Measurements from ENCODE around the gene HPN. TPM values are rescaled to one million over a fixed set of nuclear protein-coding genes. Genes with fewer than 3 reads are reported as not detected.
"Not testable (repeated sequence)": the region's sequence is repeated elsewhere in the genome, so short reads cannot be mapped to it uniquely, and the experiment has no call there.

The HPN gene
- total and polyA plus RNA-seq, 2 experiments from 2014 or later, result 14.0 to 17.4 TPM

GRCh38 chr19:34995551-34995950 lies 46.0 kb upstream of the HPN start:
- no peak for ATAC-seq

GRCh38 chr19:34997071-34997617 lies 44.4 kb upstream of the HPN start:
- peak overlapping the region; percentile 25; the same call in 2 of the 3 replicates for H3K4me3 Mint-ChIP-seq
- peaks cover 19% of the 10 kb centered on the region for H3F3A ChIP-seq (replicated peaks; ENCODE audit: low read depth)
- peaks cover 11% of the 10 kb centered on the region for H3K9me3 Mint-ChIP-seq
- H3K79me2 ChIP-seq (replicated peaks; ENCODE audit: insufficient read depth), result peaks cover 17% of the 10 kb centered on the region
- peaks cover 38% of the 10 kb centered on the region for H3K4me1 ChIP-seq (ENCODE audit: insufficient read depth)
- no peak for ATAC-seq
- H3K27ac Mint-ChIP-seq, result peak overlapping the region; percentile 88
- no peak overlapping the region for H3K4me3 ChIP-seq
- 0 out of 2 replicates have a peak, but pooled peaks cover 1% of the 10 kb centered on the region for H3K36me3 ChIP-seq (ENCODE audit: insufficient read depth)
- H4K20me1 ChIP-seq (replicated peaks; ENCODE audit: insufficient read depth), result peaks cover 6% of the 10 kb centered on the region
- no peaks in the 10 kb centered on the region for H3K9me2 ChIP-seq (ENCODE audit: insufficient read depth)
- peaks cover 29% of the 10 kb centered on the region for H3K27me3 Mint-ChIP-seq (ENCODE audit: insufficient read depth, low read depth, poor library complexity)
- no peak for TF ChIP-seq ETS1 (IDR thresholded peaks at IDR 0.05)
- no peak for TF ChIP-seq CREB1 (CRISPR knock-in tag; IDR thresholded peaks at IDR 0.05; ENCODE audit: low read depth)
- no peak for TF ChIP-seq STAT1 (IDR thresholded peaks at IDR 0.05; ENCODE audit: unreplicated experiment)
- TF ChIP-seq CTCF (conservative IDR thresholded peaks at IDR 0.05; ENCODE audit: low read depth in 2 of 2), result no peak
- no peak for TF ChIP-seq POLR2AphosphoS5 (IDR thresholded peaks at IDR 0.05; ENCODE audit: low read depth)
- no peak for TF ChIP-seq ZNF331 (CRISPR knock-in tag; IDR thresholded peaks at IDR 0.05; ENCODE audit: low read depth)
- no peak for TF ChIP-seq EZH2phosphoT487 (IDR thresholded peaks at IDR 0.05; ENCODE audit: unreplicated experiment)
- no peak for TF ChIP-seq EZH2 (IDR thresholded peaks at IDR 0.05; ENCODE audit: low read depth, unreplicated experiment)
- 0 out of 2 replicates have a peak overlapping the region, but pooled peaks have one; percentile 0 for H2AFZ ChIP-seq
- H3K27ac ChIP-seq (ENCODE audit: low read depth), result peak overlapping the region; percentile 100
- H3K27me3 ChIP-seq (ENCODE audit: insufficient read depth), result no peaks in the 10 kb centered on the region
- H3K36me3 Mint-ChIP-seq (ENCODE audit: low read depth), result peaks cover 13% of the 10 kb centered on the region
- peaks cover 31% of the 10 kb centered on the region for H3K4me1 Mint-ChIP-seq
- DNase-seq (ENCODE audit: low spot score), result no peak
- H3K4me2 ChIP-seq, result peak overlapping the region; percentile 25

More at GRCh38 chr19:34995551-34995950, 46.0 kb upstream of the HPN start:
- Mint-ChIP-seq H3K36me3 (ENCODE audit: low read depth) (no peaks in the 10 kb centered on the region; the same call in 2 of the 3 replicates), H3K4me3 (no peak overlapping the region), H3K9me3 (peaks cover 14% of the 10 kb centered on the region), H3K4me1 (peaks cover 26% of the 10 kb centered on the region), H3K27me3 (ENCODE audit: insufficient read depth, low read depth, poor library complexity) (peaks cover 23% of the 10 kb centered on the region), H3K27ac (no peak overlapping the region)
- H4K20me1 ChIP-seq (replicated peaks; ENCODE audit: insufficient read depth), result no peaks in the 10 kb centered on the region
- H3K9me2 ChIP-seq (ENCODE audit: insufficient read depth), result no peaks in the 10 kb centered on the region
- H3K4me2 ChIP-seq, result no peak overlapping the region
- H3K4me1 ChIP-seq (ENCODE audit: insufficient read depth), result peaks cover 28% of the 10 kb centered on the region
- H2AFZ ChIP-seq, result no peak overlapping the region; the same call in 1 of the 2 replicates
- H3K27me3 ChIP-seq (ENCODE audit: insufficient read depth), result no peaks in the 10 kb centered on the region
- no peaks in the 10 kb centered on the region for H3K36me3 ChIP-seq (ENCODE audit: insufficient read depth)
- DNase-seq (ENCODE audit: low spot score), result no peak
- no peak overlapping the region for H3K4me3 ChIP-seq
- H3K27ac ChIP-seq (ENCODE audit: low read depth), result no peak overlapping the region
- peaks cover 15% of the 10 kb centered on the region for H3F3A ChIP-seq (replicated peaks; ENCODE audit: low read depth)
- H3K79me2 ChIP-seq (replicated peaks; ENCODE audit: insufficient read depth), result peaks cover under 1% of the 10 kb centered on the region; the same call in 1 of the 2 replicates
- TF ChIP-seq JUNB (IDR thresholded peaks at IDR 0.05; ENCODE audit: unreplicated experiment) (no peak), EZH2 (IDR thresholded peaks at IDR 0.05; ENCODE audit: low read depth, unreplicated experiment) (no peak)

- Histone ChIP-seq H3K27ac (ENCODE audit: low read depth) (peak overlapping the region; percentile 100), H3K4me1 (ENCODE audit: insufficient read depth) (peaks cover 48% of the 10 kb centered on the region), H3F3A (replicated peaks; ENCODE audit: low read depth) (peaks cover 19% of the 10 kb centered on the region), H3K4me3 (0 out of 2 replicates have a peak overlapping the region, but pooled peaks have one; percentile 90), H4K20me1 (replicated peaks; ENCODE audit: insufficient read depth) (peaks cover 15% of the 10 kb centered on the region), H3K79me2 (replicated peaks; ENCODE audit: insufficient read depth) (peaks cover 28% of the 10 kb centered on the region), H3K4me2 (peak overlapping the region; percentile 86)
- Mint-ChIP-seq H3K9me3 (peaks cover 10% of the 10 kb centered on the region), H3K4me3 (peak overlapping the region; percentile 81), H3K4me1 (peaks cover 42% of the 10 kb centered on the region), H3K27me3 (ENCODE audit: insufficient read depth, low read depth, poor library complexity) (peaks cover 25% of the 10 kb centered on the region), H3K36me3 (ENCODE audit: low read depth) (peaks cover 24% of the 10 kb centered on the region)
- ATAC-seq; H3K9me2 ChIP-seq (ENCODE audit: insufficient read depth); DNase-seq (ENCODE audit: low spot score); H3K36me3 ChIP-seq (ENCODE audit: insufficient read depth); H2AFZ ChIP-seq; H3K27me3 ChIP-seq (ENCODE audit: insufficient read depth); H3K27ac Mint-ChIP-seq: not testable (repeated sequence)
These were observed 43.3 kb upstream of the HPN start for GRCh38 chr19:34998224-34998623.

Measured in GM23338 (cell line).